Erythroblast (primary cell): ENCODE measurements around the gene KCNJ1.

ENCODE experiments used
- GATA1 ChIP-seq: IDR thresholded peaks from 2 replicates; pipeline ENCODE4 v1.6.1; 2011; ENCODE audit warnings: low read depth, mild to moderate bottlenecking, control low read depth, low read length, moderate library complexity
- POLR2A ChIP-seq: IDR thresholded peaks from 2 replicates; pipeline ENCODE4 v1.6.1; 2011; ENCODE audit warnings: mild to moderate bottlenecking, low read length

DNA sequence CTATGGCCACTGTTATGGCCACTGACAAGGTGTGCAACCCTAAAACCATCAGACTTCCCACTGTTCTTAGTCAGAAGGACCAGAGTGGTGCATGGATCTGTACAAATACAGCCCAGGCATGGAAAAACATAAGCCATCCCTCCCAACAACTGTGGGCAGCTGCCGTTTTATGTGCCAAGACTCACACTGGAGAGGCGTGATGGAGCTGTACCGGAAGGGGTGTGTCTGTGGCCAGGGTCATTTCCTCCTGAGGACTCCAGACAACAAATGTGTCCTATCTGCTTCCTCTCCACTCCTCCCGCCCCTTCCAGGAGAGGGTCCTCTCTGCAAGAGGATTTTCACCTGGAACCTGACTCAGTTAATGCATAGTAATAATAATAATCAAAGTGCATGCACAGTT, 29.5 kb downstream of the KCNJ1 start:
- no peak for TF ChIP-seq POLR2A
- TF ChIP-seq GATA1 = no peak
